Breast epithelium (tissue), 3 donors: ENCODE results near the gene ARHGEF2.

Source experiments
- CTCF ChIP-seq, 3 donors: fragments of 450-650 bp; IDR thresholded peaks; one replicate each; pipeline ENCODE4 v1.5.1; 2016 to 2017; ENCODE audit warnings: antibody characterized with exemption in 3 of 3, mild to moderate bottlenecking in 3 of 3, moderate library complexity in 3 of 3
- POLR2A ChIP-seq: fragments of 450-650 bp; IDR thresholded peaks from one replicate; pipeline ENCODE4 v1.6.1; 2016; ENCODE audit warnings: antibody characterized with exemption, mild to moderate bottlenecking, moderate library complexity
- POLR2AphosphoS5 ChIP-seq, 3 donors: sonication (generic); formaldehyde crosslinking; IDR thresholded peaks; one replicate each; pipeline ENCODE4 v1.6.1; 2017; ENCODE audit warnings: antibody characterized with exemption in 3 of 3

- TF ChIP-seq CTCF (IDR thresholded peaks at IDR 0.05) = no peak
- no peak for TF ChIP-seq POLR2AphosphoS5 (IDR thresholded peaks at IDR 0.05)
- no peak for TF ChIP-seq POLR2A
Measured at GRCh38 chr1:155966135-155966534, 12.2 kb downstream of the ARHGEF2 start.
